GM21786 (cell line): ENCODE measurements around the gene ORM1.
"Not testable (repeated sequence)": the region's sequence is repeated elsewhere in the genome, so short reads cannot be mapped to it uniquely, and the experiment has no call there.

Experiments used
- ATAC-seq: cut with Tn5 transposase; IDR thresholded peaks from one replicate; pipeline ENCODE4 v1.9.1; 2021; ENCODE audit not compliant: unreplicated experiment

Gene ORM1

DNA sequence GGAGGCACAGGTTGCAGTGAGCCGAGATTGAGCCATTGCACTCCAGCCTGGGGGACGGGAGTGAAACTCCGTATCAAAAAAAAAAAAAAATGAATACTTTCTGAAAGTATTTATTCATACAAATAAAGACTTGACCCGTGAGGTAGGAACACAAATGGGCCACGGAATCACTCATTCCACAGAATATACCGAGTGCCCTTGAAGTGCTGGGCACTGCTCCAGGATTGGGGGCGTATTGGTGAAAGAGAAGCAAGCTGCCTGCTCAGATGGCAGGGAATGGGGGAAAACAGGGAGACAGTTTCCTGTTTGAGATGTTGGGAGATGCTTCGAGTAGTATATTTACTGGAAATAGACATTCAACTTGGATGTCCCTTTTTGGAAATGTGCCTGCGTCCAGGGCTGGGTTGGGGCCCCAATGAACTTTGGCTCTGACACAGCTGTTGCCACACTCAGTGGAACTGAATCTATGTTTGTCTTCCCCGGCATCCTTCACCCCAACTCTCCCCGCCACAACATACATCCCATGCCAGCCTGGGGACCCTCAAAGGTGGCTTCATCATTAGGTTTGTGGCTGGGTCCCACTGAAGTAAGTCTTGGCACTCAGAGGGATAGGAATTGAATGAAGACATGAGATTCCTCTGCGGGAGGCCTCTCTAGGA is 609 bp upstream of the ORM1 start:
- ATAC-seq, result not testable (repeated sequence)

DNA sequence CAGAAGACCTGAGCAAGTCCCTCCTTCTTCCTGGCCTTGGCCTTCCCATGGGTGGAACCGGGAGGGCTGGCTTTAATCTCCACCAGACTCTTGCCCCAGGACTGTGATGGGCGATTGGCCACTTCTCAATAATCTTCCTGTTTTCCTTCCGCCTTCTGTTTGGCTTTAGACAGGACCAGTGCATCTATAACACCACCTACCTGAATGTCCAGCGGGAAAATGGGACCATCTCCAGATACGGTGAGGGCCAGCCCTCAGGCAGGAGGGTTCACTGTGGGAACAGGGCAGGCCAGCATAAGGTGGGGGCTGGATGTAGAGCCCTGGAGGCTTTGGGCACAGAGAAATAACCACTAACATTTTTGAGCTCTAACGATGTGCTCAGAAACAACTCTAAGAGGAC is 951 bp downstream of the ORM1 start:
- ATAC-seq, result not testable (repeated sequence)

DNA sequence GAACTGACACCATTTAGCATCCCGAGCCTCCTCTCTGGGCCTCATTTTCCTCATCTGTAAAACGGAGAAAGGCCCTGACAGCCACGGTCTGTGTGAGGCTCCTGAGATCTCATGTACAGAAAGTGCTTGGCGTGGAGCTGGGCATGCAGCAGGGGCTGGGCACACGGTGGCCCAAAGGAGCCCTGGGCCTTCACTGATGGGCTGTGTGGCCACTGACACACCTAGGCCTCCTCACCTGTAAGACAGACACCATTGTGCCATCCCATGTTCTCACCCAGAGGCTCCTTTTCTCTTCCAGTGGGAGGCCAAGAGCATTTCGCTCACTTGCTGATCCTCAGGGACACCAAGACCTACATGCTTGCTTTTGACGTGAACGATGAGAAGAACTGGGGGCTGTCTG is 1.6 kb downstream of the ORM1 start:
- ATAC-seq, result no peak

DNA sequence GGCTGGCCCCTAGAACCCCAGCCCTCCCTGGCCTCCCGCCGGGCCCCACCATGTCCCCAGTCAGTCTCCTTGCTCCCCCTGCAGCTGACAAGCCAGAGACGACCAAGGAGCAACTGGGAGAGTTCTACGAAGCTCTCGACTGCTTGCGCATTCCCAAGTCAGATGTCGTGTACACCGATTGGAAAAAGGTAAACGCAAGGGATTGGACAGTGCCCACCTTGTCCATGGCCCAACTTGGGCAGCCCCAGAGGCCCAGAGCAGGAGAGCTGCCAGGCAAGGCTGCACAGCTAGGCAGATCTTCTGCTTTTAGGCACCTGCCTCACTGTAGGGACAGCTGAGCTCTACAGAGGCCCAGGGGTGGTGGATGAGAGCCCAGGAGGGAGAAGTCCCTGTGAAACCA is 2.1 kb downstream of the ORM1 start:
- ATAC-seq, result not testable (repeated sequence)

DNA sequence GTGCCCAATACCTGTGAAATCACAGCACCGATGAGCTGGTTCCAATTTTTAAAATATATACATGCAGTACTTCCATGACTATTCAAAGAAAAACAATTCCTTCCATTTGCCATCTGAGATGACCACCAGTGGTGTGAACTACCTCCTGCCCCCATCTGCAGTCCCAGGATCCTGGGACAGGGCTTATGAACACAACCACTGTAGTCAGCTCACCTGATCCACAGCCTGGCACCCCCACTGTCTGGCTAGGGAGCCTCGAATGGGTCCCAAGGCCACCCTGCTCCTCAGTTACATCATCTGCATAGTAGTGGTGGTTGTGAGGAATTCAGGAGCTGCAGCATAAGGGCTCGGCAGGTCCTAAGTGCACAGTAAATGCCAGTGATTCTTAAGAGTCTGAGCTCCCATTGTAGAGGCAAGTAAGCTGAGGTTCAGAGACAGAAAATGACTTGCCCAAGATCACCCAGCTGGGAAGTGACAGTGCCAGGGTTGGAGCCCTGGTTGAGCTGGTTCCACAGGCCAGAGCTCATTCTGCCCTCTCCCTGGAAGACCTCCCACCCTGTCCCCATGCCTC is 2.9 kb downstream of the ORM1 start:
- ATAC-seq, result not testable (repeated sequence)

DNA sequence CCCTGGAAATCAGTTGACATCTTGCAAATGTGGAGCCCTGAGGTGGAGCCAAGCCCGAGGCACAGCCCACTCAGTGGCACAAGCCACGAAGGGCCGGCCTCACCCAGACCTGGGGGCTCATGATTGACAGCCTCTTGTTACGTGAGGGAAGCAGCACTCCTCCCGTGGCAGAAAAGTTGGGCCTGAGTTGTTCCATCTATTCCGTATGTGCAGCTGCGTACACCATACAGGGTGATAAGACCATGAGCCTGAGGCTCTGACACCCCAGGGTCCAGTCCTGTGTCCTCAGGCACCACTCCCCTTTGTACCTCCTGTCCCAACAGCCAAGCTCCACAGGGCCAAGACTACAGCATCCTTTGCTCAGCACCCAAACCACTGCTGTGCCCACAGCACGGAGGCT is 4.9 kb downstream of the ORM1 start:
- ATAC-seq, result no peak

DNA sequence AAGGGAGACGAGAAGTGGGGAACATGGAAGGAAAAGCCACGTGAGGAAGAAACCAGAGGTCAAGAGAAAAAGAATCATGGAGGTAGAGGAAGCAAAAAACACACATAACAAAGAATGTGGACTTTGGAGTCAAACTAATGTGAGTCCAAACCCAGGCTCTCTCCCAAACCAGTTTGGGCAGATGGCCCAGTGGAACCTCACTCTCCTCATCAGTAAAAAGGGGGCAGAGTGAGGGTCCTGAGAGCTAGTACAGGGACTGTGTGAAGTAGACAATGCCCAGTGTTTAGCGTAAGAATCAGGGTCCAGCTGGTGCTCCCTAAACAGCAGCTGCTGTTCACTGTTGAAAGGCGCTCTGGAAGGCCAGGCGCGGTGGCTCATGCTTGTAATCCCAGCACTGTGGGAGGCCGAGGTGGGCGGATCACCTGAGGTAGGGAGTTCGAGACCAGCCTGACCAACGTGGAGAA is 5.5 kb downstream of the ORM1 start:
- not testable (repeated sequence) for ATAC-seq

DNA sequence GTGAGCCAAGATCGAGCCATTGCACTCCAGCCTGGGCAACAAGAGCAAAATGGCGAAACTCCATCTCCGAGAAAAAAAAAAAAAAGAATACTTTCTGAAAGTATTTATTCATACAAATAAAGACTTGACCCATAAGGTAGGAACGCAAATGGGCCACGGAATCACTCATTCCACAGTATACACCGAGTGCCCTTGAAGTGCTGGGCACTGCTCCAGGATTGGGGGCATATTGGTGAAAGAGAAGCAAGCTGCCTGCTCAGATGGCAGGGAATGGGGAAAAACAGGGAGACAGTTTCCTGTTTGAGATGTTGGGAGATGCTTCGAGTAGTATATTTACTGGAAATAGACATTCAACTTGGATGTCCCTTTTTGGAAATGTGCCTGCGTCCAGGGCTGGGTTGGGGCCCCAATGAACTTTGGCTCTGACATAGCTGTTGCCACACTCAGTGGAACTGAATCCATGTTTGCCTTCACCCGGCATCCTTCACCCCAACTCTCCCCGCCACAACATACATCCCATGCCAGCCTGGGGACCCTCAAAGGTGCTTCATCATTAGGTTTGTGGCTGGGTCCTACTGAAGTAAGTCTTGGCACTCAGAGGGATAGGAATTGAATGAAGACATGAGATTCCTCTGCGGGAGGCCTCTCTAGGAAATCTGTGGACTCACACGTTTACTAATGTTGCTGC is 6.2 kb downstream of the ORM1 start:
- ATAC-seq, result not testable (repeated sequence)

DNA sequence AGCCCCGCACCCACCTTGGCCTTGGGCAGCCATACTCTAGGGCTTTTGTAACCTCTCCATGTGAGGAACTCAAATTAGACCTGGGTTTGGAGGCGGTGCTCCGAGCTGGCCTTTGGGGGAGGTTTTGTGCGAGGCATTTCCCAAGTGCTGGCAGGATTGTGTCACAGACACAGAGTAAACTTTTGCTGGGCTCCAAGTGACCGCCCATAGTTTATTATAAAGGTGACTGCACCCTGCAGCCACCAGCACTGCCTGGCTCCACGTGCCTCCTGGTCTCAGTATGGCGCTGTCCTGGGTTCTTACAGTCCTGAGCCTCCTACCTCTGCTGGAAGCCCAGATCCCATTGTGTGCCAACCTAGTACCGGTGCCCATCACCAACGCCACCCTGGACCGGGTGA is 6.7 kb downstream of the ORM1 start, which contains the start of gene ORM2:
TSS of gene ORM2 (plus strand) at position 245 of the 398 bp plus-strand sequence. CDS start at position 281, 36 bp downstream.
- not testable (repeated sequence) for ATAC-seq

DNA sequence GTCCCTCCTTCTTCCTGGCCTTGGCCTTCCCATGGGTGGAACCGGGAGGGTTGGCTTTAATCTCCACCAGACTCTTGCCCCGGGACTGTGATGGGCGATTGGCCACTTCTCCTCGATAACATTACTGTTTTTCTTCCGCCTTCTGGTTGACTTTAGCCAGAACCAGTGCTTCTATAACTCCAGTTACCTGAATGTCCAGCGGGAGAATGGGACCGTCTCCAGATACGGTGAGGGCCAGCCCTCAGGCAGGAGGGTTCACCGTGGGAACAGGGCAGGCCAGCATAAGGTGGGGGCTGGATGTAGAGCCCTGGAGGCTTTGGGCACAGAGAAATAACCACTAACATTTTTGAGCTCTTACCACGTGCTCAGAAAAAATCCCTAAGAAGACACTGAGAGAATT is 7.7 kb downstream of the ORM1 start:
- ATAC-seq, result no peak

DNA sequence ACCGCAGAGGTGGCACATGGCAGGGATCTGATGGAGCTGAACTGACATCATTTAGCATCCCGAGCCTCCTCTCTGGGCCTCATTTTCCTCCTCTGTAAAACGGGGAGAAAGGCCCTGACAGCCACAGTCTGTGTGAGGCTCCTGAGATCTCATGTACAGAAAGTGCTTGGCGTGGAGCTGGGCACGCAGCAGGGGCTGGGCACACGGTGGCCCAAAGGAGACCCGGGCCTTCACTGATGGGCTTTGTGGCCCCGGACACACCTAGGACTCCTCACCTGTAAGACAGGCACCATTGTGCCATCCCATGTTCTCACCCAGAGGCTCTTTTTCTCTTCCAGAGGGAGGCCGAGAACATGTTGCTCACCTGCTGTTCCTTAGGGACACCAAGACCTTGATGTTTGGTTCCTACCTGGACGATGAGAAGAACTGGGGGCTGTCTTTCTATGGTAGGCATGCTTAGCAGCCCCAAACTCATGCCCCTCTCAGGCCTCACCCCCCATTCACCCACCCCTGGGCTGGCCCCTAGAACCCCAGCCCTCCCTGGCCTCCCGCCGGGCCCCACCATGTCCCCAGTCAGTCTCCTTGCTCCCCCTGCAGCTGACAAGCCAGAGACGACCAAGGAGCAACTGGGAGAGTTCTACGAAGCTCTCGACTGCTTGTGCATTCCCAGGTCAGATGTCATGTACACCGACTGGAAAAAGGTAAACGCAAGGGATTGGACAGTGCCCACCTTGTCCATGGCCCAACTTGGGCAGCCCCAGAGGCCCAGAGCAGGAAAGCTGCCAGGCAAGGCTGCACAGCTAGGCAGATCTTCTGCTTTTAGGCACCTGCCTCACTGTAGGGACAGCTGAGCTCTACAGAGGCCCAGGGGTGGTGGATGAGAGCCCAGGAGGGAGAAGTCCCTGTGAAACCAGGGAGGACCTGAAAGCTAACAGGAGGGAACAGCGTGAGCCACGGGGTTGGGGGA is 8.6 kb downstream of the ORM1 start:
- ATAC-seq, result not testable (repeated sequence)

DNA sequence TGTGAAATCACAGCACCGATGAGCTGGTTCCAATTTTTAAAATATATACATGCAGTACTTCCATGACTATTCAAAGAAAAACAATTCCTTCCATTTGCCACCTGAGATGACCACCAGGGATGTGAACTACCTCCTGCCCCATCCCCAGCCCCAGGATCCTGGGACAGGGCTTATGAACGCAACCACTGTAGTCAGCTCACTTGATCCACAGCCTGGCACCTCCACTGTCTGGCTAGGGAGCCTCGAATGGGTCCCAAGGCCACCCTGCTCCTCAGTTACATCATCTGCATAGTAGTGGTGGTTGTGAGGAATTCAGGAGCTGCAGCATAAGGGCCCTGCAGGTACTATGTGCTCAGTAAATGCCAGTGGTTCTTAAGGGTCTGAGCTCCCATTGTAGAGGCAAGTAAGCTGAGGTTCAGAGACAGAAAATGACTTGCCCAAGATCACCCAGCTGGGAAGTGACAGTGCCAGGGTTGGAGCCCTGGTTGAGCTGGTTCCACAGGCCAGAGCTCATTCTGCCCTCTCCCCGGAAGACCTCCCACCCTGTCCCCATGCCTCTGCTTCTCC is 9.7 kb downstream of the ORM1 start:
- ATAC-seq, result not testable (repeated sequence)

DNA sequence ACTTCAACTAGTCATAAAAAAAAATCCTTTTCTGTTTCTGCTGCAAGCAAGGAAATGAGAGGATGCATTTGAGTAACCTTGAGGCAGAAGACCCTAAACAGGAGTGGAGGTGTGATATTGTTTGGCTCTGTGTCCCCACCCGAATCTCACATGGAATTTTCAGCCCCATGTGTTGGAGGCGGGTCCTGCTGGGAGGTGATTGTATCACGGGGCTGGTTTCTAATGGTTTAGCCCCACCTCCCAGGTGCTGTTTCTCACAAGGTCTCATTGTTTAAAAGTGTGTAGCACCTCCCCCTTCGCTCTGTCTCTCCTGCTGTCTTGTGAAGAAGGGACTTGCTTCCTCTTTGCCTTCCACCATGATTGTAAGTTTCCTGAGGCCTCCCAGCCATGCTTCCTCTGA is 10.8 kb downstream of the ORM1 start:
- ATAC-seq, result not testable (repeated sequence)

DNA sequence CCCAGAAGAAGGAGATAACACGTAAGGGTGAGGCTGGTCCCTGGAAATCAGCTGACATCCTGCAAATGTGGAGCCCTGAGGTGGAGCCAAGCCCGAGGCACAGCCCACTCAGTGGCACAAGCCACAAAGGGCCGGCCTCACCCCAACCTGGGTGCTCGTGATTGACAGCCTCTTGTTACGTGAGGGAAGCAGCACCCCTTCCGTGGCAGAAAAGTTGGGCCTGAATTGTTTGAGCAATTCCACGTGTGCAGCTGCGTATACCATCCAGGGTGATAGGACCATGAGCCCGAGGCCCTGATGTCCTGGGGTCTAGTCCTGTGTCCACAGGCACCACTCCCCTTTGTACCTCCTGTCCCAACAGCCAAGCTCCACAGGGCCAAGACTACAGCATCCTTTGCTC is 11.6 kb downstream of the ORM1 start:
- ATAC-seq, result no peak

DNA sequence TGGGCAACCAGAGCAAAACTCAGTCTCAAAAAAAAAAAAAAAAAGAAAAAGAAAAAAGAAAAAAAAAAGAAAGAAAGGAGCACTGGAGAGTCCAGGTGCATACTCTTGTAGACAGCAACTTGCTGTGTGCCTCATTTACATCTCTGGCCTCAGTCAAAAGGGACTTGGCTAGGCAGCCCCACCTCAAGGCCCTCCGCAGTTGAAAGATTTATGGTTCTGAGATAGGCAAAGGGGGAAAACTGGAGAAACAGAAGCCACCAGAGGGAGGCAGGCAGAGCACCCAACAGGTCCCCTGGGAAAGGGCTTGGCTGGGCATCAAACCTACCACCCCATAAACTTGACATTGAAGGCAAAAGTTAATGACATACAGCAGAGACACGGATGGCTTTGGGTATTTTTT is 12.8 kb downstream of the ORM1 start:
- no peak for ATAC-seq

DNA sequence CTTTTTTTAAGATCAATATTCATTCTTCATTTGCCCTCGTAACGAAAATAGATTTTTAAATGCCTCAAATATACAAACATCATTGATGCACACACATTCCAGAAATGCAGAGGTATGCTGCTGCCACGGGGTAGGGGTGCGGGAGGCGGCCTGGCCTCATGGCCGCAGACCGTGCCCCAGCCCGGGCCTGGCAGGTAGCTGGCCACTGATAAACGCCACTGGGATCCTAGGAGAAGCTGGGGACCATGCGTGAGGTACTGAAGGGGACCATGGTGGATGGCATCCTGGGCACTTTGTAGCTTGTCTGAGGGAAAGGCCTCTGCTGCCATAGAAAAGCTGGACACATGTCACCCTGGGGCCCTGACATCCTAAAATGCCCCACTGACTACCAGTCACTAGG is 13.3 kb downstream of the ORM1 start:
- ATAC-seq, result no peak

DNA sequence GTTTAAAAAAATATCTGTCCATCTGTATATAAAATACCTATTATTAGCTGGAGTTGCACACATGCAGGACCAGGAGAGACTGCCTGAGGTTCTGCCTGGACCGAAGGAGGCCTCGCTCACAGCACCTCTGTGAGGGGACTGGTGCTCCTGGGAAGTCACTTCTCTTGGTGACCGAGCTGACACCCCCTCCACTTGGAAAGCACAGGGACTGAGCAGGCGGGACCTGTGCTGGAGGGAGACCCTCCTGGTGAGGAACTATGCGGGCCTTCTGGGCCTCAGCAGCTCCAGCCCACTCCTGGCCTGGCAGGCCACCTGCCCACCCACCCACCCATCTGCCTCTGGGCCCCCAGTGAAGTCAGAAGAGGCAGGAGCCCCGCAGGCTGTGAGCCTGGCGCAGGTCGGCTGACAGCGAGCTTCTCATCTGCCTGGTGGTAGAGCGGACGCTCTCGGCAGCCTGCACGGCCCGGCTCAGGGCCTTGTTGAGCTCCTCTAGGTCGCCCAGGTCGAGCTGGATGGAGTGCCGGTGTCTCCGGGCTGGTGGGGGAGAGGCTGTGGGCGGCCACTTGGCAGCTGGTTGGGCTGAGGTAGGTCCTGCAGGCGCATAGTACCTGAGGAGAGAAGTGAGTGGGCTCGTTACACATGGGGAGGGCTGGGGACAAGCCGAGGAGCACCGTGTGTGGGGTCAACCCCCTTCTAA is 13.9 kb downstream of the ORM1 start:
- ATAC-seq, result no peak

DNA sequence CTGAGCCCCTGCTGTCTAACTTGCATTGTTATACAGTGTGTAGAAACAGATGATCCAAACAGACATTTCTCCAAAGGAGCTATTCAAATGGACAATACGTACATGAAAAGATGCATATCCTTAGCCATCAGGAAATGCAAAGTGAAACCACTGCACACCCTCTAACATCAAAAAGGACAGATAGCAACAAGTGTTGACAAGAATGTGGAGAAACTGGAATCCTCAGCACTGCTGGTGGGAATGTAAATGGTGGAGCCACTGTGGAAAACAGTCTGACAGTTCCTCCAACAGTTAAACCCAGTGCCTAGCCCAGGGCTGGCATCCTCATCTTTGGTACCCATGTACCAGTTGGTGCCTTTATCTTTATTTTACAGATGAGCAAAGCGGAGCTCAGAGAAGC is 15.3 kb downstream of the ORM1 start:
- ATAC-seq, result no peak

DNA sequence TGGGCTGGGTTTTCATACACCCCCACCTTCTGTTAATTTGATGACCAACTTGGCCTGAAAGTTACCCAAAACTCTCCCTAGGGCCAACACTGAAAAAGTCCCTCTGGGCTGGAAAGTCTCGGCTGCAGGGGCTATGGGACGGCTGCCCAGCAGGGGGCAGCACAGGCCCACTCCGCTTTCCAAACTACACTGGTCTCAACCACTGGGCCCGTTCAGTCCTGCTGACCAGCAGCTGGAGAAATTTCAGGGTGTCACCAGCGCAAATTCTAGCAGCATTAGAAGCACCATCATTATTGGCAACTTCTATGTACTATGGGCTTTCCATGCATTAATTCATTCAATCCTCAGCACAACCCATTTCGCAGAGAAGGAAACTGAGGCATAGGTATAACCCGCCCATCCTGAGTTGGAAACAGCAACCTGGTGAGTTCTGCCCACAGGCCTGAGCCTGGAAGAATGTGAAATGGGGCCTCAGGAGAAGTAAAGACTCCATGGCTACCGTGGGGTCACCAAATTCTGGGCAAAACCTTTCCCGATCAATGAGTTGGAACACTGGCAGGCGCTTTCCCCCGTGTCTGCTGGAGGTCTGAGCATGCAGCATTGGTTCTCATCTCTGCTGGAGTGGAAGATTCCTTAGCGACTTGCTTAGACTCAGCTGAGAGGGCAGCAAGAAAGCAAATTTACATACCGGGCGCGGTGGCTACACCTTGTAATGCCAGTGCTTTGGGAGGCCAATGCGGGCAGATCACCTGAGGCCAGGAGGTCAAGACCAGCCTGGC is 16.4 kb downstream of the ORM1 start:
- peak; percentile 68 for ATAC-seq
